ENCODE measurements around the gene SLC43A1. TPM values are rescaled to one million over a fixed set of nuclear protein-coding genes. Genes with fewer than 3 reads are reported as not detected.

SLC43A1 gene
- 1 to 10 TPM; 3.4 to 8.9 (median 4.7) TPM for total RNA-seq
- 10 to 100 TPM in 1 of 2 donors, 1 to 10 TPM in 1; 6.7 to 16.5 TPM for polyA plus RNA-seq
- long read RNA-seq, donor 1, partial matches to known transcripts = 4 of 10 reads
- long read RNA-seq, donor 1, other reads (novel, unspliced or antisense) = 4 of 10 reads
- long read RNA-seq, donor 2, partial matches to known transcripts = 3 of 9 reads
- long read RNA-seq, donor 2, other reads (novel, unspliced or antisense) = 2 of 9 reads
- long read RNA-seq, donor 3, transcript SLC43A1-201 (15 exons, 2,598 nt) = major isoform, 6 of 24 reads
- long read RNA-seq, donor 3, partial matches to known transcripts = 4 of 24 reads
- long read RNA-seq, donor 3, other reads (novel, unspliced or antisense) = 13 of 24 reads

DNA sequence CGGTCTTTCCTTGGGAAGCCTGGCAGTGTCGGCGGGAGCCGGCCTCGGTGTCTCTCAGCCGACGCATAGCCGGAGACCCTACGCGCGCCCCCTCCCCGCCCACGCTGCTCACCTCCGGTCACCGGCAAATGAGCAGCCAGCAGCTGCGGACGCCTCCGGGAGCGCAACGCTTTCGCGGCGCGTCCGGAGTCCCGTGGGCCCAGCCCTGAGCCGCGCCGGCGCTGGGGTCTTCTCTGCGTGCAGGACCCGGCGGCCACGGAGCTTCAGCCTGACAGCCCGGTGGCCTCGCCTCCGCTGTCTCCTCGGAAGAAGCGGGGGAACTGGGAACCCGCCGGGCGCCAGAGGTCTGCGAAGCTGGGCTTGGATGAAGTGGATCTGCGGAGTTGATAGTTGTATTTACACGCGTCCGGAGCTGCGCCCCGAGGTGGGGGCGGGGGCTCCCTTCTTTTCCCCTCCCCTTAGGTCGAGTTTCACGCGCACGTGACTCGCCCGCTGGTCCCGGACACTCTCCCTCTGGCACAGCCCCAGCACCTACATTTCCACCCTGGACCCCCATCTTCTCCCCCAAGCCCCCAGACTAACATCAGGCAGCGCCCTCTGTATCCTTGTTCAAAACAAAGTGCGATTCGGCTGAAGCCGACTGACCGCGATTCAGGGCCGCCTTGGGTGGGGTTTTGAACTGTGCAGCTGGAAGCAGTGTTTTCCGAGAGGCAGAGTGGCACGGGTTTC lies at the start of gene SLC43A1:
SLC43A1 (minus strand) TSS at position 371 of the 729 bp plus-strand sequence. CDS start 1,591 bp downstream, outside the sequence.
- Histone ChIP-seq H3K36me3 (peaks cover 0 to 4% (median 0%) of the 10 kb centered on the region in 9 donors), H3K4me1 (peaks cover 0 to 21% (median 17%) of the 10 kb centered on the region in 9 donors), H3K4me3 (peak within 1 kb of the TSS; percentile 63 to 99 (median 92)), H3K27me3 (no peaks in the 10 kb centered on the region), H3K27ac (peak within 1 kb of the TSS; percentile 23 to 77 (median 64)), H3K9me3 (no peaks in the 10 kb centered on the region)
- intact Hi-C loops (cut with DNase I) = loop anchor here in 2 of 10 donors (1.0 to 2.0 kb wide), 2 partner anchors 16 to 17 kb away; no protein-coding TSS in a partner anchor
- peak; percentile 66 to 81 (median 78) for ATAC-seq
- 0 to 1% methylated on average over 66 of the region's 66 CpGs for WGBS, 2 donors
- DNase-seq = peak; percentile 54 to 70
- TF ChIP-seq, protein P1, sequence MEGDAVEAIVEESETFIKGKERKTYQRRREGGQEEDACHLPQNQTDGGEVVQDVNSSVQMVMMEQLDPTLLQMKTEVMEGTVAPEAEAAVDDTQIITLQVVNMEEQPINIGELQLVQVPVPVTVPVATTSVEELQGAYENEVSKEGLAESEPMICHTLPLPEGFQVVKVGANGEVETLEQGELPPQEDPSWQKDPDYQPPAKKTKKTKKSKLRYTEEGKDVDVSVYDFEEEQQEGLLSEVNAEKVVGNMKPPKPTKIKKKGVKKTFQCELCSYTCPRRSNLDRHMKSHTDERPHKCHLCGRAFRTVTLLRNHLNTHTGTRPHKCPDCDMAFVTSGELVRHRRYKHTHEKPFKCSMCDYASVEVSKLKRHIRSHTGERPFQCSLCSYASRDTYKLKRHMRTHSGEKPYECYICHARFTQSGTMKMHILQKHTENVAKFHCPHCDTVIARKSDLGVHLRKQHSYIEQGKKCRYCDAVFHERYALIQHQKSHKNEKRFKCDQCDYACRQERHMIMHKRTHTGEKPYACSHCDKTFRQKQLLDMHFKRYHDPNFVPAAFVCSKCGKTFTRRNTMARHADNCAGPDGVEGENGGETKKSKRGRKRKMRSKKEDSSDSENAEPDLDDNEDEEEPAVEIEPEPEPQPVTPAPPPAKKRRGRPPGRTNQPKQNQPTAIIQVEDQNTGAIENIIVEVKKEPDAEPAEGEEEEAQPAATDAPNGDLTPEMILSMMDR (IDR thresholded peaks at IDR 0.05) = peak in 2 of 9 donors; percentile 11 to 14

DNA sequence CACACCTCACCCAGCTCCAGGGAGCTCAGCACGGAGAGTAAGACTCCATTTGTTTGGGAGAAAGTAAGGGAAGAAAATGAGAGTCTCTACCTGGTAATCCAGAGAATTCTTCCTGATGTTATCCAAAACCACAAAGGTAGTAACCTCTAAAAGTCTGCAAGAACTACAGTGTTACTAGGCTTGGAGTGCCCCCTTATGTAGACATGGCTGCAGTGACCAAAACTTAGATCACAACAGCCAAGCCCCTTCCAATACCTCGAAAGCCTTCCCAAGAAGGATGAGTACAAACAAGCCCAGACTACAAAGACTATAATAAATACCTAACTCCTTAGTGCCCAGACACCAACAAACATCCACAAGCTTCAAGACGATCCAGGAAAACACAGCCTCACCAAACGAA lies 47.1 kb upstream of the SLC43A1 start:
- WGBS, 2 donors = 75 to 77% methylated on average over 4 of the region's 4 CpGs
- Histone ChIP-seq H3K4me1 (peaks cover 0 to 45% (median 17%) of the 10 kb centered on the region in 9 donors), H3K27ac (no peak overlapping the region), H3K36me3 (peaks cover 0 to 56% (median 11%) of the 10 kb centered on the region in 9 donors), H3K27me3 (no peaks in the 10 kb centered on the region), H3K9me3 (no peaks in the 10 kb centered on the region), H3K4me3 (no peak overlapping the region)
- ATAC-seq = no peak
- intact Hi-C loops (cut with DNase I) = loop anchor here in 1 of 10 donors (5.0 kb wide), 1 partner anchor 35 kb away; the partner anchor contains the start of gene SERPING1
- DNase-seq = no peak
- TF ChIP-seq, protein P1 (IDR thresholded peaks at IDR 0.05) = no peak

DNA sequence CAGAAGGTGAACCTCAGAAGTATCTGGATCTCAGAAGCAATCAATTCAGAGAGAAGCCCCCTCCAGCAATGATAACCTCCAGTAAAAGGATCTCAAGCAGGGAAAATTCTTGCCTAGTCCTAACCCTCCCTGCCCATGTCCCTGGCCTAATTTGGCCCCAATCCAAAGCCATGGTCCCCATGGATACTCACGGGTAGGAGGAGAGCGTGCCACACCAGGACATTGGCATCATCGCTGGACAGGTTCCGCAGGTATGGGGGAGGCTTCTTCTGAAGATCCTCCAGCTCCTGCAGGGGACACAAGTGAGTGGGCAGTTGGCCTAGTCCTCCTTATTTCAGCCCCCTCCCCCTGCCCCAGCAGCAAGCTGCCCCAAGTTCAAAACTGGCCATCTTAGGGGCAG lies 44.6 kb upstream of the SLC43A1 start:
- intact Hi-C loops (cut with DNase I) = loop anchor here in 1 of 10 donors (5.0 kb wide), 1 partner anchor 37 kb away; the partner anchor contains the start of gene SERPING1

More for the DNA sequence above, 44.6 kb upstream of the SLC43A1 start:
- peaks cover 0 to 28% (median 3%) of the 10 kb centered on the region in 9 donors for H3K4me1 ChIP-seq
- no peak overlapping the region for H3K27ac ChIP-seq
- no peak for ATAC-seq
- H3K4me3 ChIP-seq = no peak overlapping the region
- WGBS, 2 donors = 87 to 93% methylated on average over 4 of the region's 4 CpGs
- peaks cover 0 to 80% (median 17%) of the 10 kb centered on the region in 9 donors for H3K36me3 ChIP-seq
- DNase-seq = no peak
- H3K9me3 ChIP-seq = no peaks in the 10 kb centered on the region
- TF ChIP-seq, protein P1 (IDR thresholded peaks at IDR 0.05) = no peak
- no peaks in the 10 kb centered on the region for H3K27me3 ChIP-seq
